Left hindlimb (tissue), 1 donor: Measurements from ENCODE around the gene OSBPL10.
"Not testable (repeated sequence)": the region's sequence is repeated elsewhere in the genome, so short reads cannot be mapped to it uniquely, and the experiment has no call there.

Source experiments
- DNase-seq: peaks from one replicate; pipeline ENCODE4 v3.0.0-alpha.2; 2018

The OSBPL10 gene

DNA sequence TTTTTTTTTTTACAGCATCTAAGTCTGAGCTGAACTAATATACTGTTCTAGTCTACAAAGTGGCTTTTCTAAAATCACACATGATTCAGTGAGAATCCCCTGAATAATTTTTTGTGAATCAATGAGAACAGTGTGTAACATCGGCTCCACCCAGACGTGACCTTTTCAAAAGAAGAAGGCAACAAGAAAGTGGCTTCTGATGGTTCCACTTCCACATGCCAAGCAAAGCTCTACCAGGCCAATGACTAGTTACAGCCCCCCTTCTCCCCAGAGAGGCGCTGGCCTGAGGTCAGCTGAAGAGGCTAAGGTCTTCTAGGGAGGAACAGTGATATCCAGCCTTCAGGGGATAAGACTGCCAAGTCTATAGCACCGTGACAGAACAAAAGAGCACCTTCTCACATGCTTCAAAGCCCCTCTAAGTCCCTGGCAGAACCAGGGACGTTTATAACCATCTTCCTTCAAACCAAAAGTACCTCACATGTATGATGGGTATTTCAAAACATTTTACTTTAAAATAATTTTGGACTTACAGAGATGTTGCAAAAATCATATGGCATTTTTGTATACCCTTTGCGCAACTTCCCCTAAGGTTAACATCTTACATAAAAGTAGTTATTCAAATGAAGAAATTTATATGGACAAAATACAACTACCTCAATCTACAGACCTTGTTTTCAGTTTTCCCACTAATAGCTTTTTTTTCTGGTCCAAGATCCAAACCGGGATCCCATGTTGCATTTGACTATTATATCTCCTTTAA is 177.9 kb downstream of the OSBPL10 start:
- DNase-seq = no peak

DNA sequence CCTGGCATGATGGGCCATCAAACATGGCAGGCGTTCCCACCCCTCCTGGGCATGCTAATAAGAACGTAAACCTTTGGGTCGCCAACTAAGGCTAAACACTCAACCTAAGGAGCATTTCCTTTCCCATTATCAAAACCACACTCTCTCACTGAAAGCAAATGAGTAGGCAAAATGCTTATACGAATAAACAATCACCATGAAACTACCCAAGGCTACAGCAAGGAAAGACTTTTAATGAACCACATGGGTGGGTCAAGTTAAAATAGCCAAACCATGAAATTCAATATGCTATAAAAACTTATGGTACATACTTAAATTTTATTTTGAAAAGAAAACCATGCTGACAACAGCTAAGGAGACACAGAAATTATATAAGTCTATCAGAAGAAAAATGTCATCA is 180.6 kb downstream of the OSBPL10 start:
- DNase-seq = no peak

DNA sequence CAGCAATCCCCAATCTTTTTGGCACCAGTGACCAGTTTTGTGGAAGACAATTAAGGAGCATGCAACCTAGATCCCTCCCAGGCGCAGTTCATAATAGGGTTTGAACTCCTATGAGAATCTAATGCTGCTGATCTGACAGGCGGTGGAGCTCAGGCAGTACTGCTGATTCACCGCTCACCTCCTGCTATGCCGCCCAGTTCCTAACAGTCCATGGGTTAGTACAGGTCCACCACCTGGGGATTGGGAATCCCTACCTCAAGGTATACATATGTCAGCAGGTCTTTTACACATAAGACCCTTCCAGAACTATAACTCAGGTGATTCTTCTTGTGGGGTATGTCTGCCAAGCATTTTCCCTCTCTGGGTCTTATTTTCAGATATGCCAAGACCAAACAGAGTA is 182.2 kb downstream of the OSBPL10 start:
- no peak for DNase-seq

DNA sequence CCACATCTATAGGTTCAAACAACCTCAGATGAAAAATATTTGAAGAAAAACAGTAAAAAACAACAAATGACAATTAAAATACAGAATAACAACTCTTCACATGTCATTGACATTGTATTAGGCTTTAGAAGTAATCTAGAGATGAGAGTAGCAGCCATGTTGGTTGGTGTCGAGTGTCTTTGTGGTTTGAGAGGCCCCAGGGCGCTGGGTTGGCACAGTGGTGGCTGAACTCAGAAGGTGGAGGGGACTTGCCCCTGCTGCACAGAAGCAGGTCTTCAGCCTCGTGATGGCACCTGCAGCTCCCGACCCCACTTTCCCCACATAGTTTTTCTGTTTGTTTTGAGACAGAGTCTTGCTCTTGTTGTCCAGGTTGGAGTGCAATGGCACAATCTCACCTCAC is 187.2 kb downstream of the OSBPL10 start:
- no peak for DNase-seq

DNA sequence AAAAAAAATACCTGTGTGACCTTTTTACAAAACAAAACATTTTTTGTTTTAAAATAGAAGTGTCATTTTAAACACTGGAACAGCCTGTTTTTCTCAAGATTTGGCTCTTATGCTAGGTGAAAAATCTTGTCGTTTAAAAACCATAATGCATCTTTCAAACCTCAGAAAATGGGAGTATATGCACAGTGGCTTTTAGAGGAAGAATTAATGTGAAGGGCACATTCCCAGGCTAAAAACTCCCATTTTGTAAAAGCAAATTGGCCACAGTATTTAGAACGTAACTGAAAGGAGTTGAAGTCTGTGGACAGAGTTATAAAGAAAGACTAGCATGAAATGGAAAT is 190.0 kb downstream of the OSBPL10 start:
- no peak for DNase-seq

DNA sequence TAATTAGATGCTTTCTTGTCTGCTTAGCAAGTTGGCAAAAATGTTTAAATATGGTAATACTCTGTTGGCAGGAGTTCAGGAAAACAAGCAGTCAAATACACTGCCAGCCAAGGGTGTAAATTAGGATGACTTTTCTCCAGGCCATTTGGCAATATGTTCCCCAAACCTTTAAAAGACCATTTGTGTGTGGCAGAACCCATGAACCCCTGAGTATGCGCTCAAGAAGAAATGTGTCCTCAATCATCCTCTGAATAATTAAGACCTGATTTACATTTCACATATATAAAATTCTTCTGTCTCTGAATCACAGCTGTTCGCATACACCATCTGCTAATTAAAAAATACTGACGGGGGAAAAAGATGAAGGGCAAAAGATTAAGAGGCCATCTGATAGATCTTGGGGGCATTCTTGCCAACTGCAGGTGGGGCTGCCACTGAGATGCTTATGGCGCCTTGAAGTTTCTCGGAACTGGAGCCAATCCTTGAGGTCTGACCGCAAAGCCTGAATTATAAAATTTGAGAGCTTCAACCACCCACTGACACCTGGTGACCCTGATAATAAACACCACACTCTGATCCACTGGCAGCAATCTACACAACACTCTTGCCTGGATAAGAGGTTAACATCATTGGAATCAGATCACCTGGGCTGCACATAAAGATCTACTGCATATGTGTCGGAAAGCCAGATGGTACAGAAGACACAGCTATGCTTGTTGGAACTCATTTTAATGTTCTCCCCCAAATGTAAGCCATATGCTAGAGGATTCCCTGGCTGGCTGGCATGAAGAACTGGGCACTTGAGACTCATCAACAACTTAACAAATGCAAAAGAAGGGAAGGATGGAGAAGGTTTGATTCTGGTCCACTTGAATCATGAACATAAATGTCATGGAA is 190.6 kb downstream of the OSBPL10 start:
- DNase-seq = no peak

DNA sequence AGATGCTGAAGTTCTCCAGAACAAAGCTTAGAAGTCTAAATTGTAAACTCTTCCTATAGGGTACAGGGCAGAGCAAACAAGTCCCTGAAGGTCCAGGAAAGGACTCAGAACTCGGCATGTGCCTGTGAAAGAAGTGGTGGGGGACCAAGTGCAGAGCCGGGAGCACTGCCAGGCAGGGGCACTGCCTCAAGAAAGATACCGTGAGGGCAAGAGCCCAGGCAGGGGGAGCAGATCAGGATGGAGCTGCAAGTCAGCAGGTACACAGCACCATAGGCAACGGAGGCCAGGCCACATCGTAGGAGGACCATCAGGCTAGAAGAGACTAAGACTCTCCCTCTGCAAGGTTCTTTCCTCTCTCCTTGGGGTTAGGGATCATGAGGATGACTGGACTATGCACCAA is 191.6 kb downstream of the OSBPL10 start:
- no peak for DNase-seq

DNA sequence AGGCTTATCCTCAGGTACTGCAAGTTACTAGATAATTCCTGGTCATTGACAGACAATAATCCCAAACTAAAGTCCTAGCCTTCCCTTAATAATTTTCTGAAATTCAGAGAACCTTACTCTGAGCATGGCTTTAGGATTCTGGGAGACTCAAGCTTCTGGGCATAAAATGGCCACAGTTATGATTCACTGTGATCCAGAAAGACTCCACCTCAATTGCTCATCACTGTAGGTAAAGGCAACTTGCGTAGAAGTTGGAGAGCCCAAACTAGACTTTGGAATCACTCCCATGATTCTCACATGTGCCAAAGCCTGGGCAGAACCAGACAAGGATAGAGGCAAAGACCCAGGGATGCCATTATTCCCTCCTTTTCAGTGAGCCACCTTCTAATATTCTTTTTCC is 195.3 kb downstream of the OSBPL10 start:
- no peak for DNase-seq

DNA sequence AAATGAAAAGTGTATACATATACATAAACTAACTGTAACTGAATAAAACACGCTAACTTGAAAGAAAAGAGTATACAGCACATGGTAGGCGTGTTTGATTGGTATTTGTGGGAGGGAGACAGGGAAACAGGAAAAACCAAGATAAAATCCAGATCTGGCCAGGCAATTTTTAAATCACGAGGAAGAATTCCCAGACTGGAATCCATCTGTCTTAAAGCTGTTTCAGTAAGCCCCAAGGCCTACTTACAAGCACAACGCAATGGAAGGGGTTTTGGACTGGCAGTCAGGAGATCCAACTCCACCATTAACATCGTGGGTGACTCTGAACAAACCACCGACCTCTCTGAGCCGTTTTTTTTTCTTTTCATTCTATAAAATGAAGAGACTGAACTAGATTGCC is 195.8 kb downstream of the OSBPL10 start:
- DNase-seq = no peak

DNA sequence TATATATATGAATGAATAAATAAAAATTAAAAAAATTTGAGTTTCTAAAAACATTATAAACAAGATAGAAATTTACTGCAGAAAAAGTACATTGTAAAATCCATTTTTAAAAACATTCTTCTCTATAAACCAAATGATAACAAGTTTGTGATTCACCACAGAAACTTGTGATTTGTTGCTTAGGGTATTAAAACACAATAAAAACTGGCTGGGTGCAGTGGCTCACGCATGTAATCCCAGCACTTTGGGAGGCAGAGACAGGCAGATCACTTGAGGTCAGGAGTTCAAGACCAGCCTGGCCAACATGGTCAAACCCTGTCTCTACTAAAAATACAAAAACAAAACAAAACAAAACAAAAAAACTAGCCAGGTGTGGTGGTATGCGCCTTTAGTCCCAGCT is 197.2 kb downstream of the OSBPL10 start:
- not testable (repeated sequence) for DNase-seq

DNA sequence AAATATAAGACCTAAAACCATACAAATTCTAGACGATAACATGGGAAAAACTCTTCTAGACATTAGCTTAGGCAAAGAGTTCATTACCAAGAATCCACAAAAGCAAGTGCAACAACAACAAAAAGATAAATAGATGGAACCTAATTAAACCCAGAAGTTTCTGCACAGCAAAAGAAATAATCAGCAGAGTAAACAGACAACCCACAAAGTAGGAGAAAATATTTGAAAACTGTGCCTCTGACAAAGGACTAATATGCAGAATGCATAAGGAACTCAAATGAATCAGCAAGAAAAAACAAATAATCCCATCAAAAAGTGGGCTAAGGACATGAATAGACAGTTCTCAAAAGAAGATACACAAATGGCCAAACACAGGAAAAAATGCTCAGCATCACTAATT is 198.8 kb downstream of the OSBPL10 start:
- not testable (repeated sequence) for DNase-seq

DNA sequence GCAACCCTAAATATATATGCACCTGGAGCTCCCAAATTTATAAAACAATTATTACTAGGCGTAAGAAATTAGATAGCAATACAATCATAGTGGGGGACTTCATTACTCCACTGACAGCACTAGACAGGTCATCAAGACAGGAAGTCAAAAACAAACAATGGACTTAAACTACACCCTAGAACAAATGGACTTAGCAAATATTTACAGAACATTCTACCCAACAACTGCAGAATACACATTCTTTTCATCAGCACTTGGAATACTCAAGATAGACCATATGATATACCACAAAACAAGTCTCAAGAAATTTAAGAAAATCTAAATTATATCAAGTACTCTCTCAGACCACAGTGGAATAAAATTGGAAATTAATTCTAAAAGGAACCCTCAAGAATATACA is 201.5 kb downstream of the OSBPL10 start:
- DNase-seq = no peak

DNA sequence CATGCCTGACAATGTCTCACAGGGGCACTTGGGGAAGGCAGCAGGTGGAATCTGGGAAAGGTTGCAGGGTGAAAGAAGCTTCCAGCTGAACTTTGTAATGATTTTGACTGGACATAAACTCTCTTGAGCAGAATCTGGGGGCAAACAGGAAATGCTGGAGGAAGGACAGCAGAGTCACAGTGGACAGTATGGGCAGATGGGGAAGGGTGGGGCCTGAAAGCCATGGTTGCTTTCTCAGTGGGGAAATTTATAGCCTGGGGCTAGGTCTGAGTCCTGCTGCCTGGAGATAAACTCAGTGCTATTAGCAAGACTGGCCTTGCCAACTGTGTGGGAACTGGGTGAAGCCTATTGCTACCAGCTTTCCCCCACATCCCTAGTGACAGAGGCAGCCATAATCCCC is 203.2 kb downstream of the OSBPL10 start:
- DNase-seq = no peak

DNA sequence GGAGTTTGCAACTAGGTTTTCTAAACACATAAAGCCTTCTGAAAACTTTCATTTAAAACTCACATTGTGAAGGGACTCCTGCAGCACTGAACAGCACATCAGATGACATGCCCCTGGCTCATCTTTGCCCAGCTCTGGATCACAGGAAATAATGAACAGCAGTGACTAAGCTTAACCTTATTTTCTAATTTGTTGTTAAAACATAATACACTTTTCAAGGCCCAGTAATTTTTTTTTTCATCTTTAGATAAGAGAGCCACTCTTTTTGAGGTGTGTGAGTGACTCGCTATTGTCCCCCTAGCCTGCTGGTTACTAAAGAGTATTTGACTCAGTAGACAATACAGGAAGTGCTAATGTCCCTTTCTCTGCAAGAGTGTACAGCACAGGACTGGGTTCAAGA is 204.0 kb downstream of the OSBPL10 start:
- no peak for DNase-seq

DNA sequence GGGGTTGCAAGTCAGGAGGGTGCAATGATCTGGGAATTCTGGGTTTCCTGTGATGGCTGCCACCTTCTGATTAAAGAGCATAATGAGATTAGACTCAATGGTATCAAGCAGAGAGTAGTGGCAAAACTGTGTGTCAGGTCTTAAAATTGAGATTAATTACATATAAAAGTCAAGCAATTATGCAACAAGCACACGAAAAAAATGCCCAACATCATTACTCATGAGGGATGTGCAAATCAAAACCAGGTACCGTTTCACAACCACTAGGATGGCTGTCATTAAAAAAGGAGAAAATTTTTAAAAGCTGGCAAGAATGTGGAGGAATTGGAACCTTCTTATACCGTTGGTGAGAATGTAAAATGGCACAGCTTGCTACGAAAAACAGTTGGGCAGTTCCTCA is 205.0 kb downstream of the OSBPL10 start:
- no peak for DNase-seq

DNA sequence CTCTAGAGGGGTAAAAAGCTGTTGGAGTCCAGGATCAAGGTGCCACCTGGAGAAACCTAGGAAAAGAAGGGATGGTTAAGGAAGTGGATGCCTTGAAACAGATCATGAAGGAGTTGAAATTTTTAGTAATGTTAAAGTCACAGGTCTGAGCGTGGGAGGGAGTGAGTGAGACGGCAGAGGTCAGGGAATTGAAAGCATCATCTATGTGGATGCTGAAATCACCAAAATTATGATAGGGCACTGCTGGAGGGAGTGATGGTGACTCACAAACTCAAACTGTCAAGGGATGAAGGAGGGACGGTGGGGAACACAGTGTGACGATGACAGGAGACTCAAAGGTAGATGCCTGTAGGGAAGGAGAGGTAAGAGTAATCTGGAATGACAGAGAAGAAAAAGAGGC is 205.7 kb downstream of the OSBPL10 start:
- DNase-seq = no peak

DNA sequence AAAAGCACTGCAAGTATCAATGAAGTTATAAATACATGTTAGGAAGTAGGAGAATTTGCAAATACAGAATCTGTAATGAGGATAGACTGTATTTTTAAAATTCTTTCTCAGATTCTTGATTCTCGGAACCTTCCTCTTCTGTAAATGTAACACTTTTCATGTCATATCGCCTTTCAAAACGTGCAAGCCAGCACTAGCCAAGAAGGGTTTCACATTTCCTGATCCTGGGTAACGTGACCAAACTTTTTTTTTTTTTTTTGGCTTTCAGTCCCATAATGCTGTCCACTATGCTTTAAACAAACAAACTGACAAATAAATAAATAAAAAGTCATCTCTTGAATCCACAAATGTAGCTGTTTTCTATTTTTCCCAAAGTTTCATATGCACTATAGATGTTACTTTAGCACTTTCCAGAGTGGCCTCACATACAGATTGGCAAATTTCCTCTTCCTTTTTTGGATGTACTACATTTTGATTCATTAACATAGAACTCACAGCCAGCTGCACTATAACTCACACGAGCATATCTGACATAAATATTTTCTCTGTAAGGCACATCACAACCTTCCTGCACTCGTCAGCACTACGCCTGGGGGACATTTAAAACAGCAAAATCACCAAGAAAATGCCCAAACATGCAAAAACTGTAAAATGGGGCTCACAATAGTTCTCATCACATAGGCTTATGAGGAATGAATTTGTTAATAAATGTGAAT is 208.1 kb downstream of the OSBPL10 start:
- DNase-seq = no peak

DNA sequence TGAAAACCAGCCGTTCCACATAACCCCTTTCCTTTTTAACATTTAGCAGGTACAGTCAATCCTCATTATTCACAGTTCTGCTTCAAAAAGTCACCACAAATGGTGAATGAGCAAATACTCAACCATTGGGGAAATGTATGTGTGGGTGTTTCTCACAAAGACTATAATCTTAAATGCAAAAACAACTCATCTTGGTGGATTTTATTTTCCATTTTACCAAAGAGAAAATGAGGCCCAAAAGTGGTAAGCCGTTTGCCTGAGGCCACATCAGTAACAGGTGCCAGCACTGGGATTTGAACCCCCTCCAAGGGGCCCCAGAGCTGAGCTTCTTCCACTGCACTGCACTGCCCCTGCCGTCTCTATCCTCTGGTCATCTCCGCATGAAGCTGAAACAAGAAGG is 208.8 kb downstream of the OSBPL10 start:
- no peak for DNase-seq

DNA sequence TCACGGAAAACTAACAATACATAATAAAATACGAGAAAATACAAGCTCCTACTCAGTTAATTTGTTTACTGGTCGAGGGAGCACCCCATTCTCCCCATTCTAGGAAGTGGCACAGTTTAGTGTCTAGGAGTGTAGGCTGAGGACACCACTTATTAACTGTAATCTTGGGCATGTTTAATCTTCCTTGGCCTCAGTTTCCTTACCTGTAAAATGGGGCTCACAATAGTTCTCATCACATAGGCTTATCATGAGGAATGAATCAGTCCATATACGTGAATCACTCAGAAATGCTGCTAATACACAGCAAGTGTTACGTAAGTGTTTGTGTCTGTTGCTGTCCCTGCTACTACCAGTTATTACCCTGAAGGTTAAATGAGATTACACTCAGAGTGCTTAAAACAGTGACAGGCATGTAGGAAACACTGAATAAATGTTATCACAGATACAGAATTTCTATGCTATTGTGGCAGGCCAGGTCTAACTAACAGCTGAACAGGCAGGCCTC is 210.2 kb downstream of the OSBPL10 start:
- no peak for DNase-seq

DNA sequence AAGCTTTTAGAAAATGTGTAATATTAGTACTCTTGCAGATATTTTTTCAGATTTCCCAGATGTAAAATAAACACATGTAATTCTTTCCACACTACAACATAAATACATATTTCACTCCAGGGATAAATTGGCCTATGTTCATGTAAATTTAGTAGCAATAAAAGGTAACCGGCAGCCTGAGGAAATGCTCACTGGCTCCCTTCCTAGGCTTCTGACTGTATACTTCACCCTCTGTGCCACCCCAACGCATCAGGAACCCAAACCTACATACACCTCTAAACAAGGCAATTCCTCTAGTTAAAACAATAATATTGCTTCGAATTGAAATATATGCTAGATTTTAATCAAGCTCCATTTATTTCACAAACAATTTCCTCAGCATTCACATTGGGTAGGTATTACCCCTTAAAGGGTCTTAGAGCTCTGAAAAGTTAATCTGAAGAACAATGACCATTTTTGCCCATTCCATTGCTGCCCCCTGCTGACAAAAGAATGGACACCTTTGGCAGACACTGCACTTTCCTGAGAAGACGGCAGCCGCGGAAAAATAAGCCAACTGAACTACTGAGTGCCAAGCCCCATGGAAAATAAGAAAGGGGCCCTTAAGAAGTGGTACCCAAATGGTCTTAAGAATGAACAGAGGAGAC is 212.5 kb downstream of the OSBPL10 start:
- peak; percentile 49 for DNase-seq

DNA sequence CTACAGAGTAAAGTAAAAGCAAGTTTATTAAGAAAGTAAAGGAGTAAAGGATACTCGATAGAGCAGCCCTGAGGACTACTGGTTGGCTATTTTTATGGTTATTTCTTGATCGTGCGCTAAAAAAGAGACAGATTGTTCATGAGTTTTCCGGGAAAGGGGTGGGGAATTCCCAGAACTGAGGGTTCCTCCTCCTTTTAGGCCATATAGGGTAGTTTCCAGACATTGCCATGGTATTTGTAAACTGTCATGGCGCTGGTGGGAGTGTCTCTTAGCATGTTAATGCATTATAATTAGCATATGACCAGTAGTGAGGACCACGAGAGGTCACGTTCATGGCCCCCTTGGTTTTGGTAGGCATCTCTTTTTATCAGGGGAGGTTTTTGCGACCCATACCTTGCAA is 213.1 kb downstream of the OSBPL10 start:
- DNase-seq = no peak

DNA sequence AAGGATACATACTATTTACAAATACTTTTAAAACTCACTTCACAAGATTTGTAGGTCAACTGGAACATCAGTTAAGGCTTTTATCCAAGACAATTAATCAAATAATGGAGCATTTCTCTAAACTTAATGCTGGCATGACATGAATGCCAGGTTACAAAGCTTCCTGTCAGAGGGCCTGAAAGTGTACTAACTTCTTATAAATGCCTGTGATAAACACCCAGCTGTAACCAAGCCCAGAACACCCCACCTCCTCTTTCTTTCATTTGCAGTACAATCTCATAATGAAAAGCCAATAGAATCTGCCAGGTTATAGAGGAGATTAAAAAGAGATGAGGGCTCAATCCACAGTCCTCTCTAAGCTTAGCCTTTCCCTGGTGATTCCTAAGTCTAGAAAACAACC is 214.4 kb downstream of the OSBPL10 start:
- no peak for DNase-seq

DNA sequence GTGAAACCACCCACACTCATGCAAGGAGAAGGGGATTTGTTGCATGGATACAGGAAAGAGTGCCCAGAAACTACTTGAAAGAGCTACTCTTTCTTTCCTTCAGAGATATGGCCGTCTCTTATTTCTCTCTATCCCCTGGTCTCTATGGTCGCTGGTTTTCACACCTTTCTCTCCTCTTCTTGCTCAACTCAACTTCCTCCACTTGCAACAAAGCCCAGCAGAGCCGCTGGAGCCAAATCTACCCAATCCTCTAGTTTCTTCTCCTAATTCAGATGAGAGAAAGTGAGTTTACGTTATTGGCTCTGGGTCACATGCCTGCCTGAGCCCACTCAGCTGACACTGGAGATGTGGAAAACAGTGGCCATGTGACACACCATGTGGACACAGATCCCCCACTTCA is 215.2 kb downstream of the OSBPL10 start:
- DNase-seq = no peak
